Endothelial cell of umbilical vein (primary cell): ENCODE measurements around the gene HSD17B14. TPM values are rescaled to one million over a fixed set of nuclear protein-coding genes. Genes with fewer than 3 reads are reported as not detected.

Experiments used
- BruUV-seq: library from RNA; stranded (reverse); fragments of 400-500 nt; replicated peaks from 2 replicates; lab custom pipeline; 2021; lab: Mats Ljungman, UMichigan
- CTCF ChIA-PET: fragments of 300-600, 350-600 bp; sonication (Branson Sonifier 250); formaldehyde crosslinking; loops from one replicate; lab custom pipeline; 2021; ENCODE audit warnings: antibody characterized with exemption, inconsistent platforms; lab: Charles Lee
- POLR2A ChIA-PET: fragments of 300-600, 350-600 bp; sonication (Branson Sonifier 250); formaldehyde crosslinking; loops from one replicate; lab custom pipeline; 2021; ENCODE audit warnings: antibody characterized with exemption, inconsistent platforms; lab: Charles Lee
- DNase-seq: peaks from one replicate; pipeline ENCODE4 v3.0.0-alpha.2; 2011; ENCODE audit warnings: low read depth, low spot score
- FAIRE-seq: peaks from 2 replicates; lab custom pipeline; 2011; peaks lifted over from hg19 to GRCh38; lab: Jason Lieb, UNC
- H2AFZ ChIP-seq: 2 replicates; pipeline ENCODE4 v1.6.0; 2012; ENCODE audit warnings: low read depth, low read length, control low read depth, inconsistent platforms
- H3K27ac ChIP-seq: 2 replicates; pipeline ENCODE4 v1.5.1; 2011; ENCODE audit warnings: low read depth, mild to moderate bottlenecking, control low read depth, low read length, moderate library complexity; ENCODE audit not compliant: insufficient read depth
- H3K27me3 ChIP-seq, 2 experiments: 2 replicates each; pipeline versions ENCODE4 v1.6.0 to v1.6.1; 2011; ENCODE audit warnings: low read length in 2 of 2, mixed read lengths in 1 of 2; ENCODE audit not compliant: control insufficient read depth in 2 of 2, insufficient read depth in 2 of 2
- H3K36me3 ChIP-seq, 2 experiments: 2 replicates in 1 of 2; 3 replicates in 1 of 2; pipeline ENCODE4 v1.5.1; 2011; ENCODE audit warnings: low read length in 2 of 2, mild to moderate bottlenecking in 1 of 2, moderate library complexity in 1 of 2; ENCODE audit not compliant: control insufficient read depth in 2 of 2, insufficient read depth in 2 of 2; ENCODE audit errors: extremely low read depth in 1 of 2
- H3K4me1 ChIP-seq: 3 replicates; pipeline ENCODE4 v1.5.1; 2011; ENCODE audit warnings: mild to moderate bottlenecking, low read length; ENCODE audit not compliant: control insufficient read depth, insufficient read depth; ENCODE audit errors: extremely low read depth
- H3K4me2 ChIP-seq: 2 replicates; pipeline ENCODE4 v1.6.1; 2011; ENCODE audit warnings: low read length, control low read depth, mixed read lengths; ENCODE audit not compliant: insufficient read depth
- H3K4me3 ChIP-seq, 3 experiments: fragments of 200-600 bp in 1 of 3; sonication (generic), shearing (Covaris generic) in 1 of 3; replicated peaks in 1 of 3; 2 replicates each; pipeline ENCODE4 v1.5.1; 2011 to 2016; ENCODE audit warnings: control low read depth in 3 of 3, low read length in 3 of 3, mild to moderate bottlenecking in 2 of 3, inconsistent platforms in 1 of 3, low read depth in 1 of 3, moderate library complexity in 1 of 3; ENCODE audit not compliant: insufficient read depth in 1 of 3
- H3K79me2 ChIP-seq: 2 replicates; pipeline ENCODE4 v1.6.0; 2012; ENCODE audit warnings: low read length, inconsistent platforms; ENCODE audit not compliant: control insufficient read depth, insufficient read depth
- H3K9ac ChIP-seq: replicated peaks from 2 replicates; pipeline ENCODE3; 2011; ENCODE audit warnings: low read length, control low read depth; ENCODE audit not compliant: insufficient read depth; ENCODE audit errors: extremely low read depth
- H3K9me1 ChIP-seq: replicated peaks from 3 replicates; pipeline ENCODE4 v1.6.0; 2011; ENCODE audit warnings: mild to moderate bottlenecking, low read length; ENCODE audit not compliant: control insufficient read depth, insufficient read depth; ENCODE audit errors: extremely low read depth
- H3K9me3 ChIP-seq: replicated peaks from 2 replicates; pipeline ENCODE4 v1.5.1; 2012; ENCODE audit warnings: low read length, inconsistent platforms; ENCODE audit not compliant: control insufficient read depth, insufficient read depth
- H4K20me1 ChIP-seq: replicated peaks from 2 replicates; pipeline ENCODE3; 2011; ENCODE audit warnings: mild to moderate bottlenecking, low read length; ENCODE audit not compliant: control insufficient read depth, insufficient read depth; ENCODE audit errors: extremely low read depth
- EZH2 ChIP-seq: IDR thresholded peaks from 2 replicates; pipeline ENCODE4 v1.6.1; 2012; ENCODE audit warnings: borderline replicate concordance, low read depth, mild to moderate bottlenecking, moderate library complexity, low read length, inconsistent platforms; ENCODE audit not compliant: severe bottlenecking
- FOS ChIP-seq: IDR thresholded peaks from 2 replicates; pipeline ENCODE4 v1.6.1; 2011; ENCODE audit warnings: mild to moderate bottlenecking, low read length, moderate library complexity, borderline replicate concordance; ENCODE audit not compliant: insufficient read depth
- GATA2 ChIP-seq: IDR thresholded peaks from 2 replicates; pipeline ENCODE4 v1.7.0; 2011; ENCODE audit warnings: low read depth, mild to moderate bottlenecking, moderate library complexity, mixed read lengths, low read length; ENCODE audit not compliant: insufficient read length, insufficient read depth
- JUN ChIP-seq: IDR thresholded peaks from 2 replicates; pipeline ENCODE4 v1.6.1; 2011; ENCODE audit warnings: borderline replicate concordance, low read depth; ENCODE audit not compliant: insufficient read length, insufficient read depth
- MYC ChIP-seq: IDR thresholded peaks from one replicate; pipeline ENCODE4 v1.6.1; 2011; ENCODE audit warnings: mild to moderate bottlenecking, low read depth, low read length
- POLR2A ChIP-seq: IDR thresholded peaks from 2 replicates; pipeline ENCODE4 v1.6.1; 2012; ENCODE audit warnings: low read depth, mild to moderate bottlenecking, control low read depth, low read length
- POLR2AphosphoS5 ChIP-seq: IDR thresholded peaks from 2 replicates; pipeline ENCODE4 v1.6.1; 2012; ENCODE audit warnings: low read depth, mild to moderate bottlenecking, control low read depth, low read length, moderate library complexity; ENCODE audit not compliant: insufficient read depth
- dilution Hi-C: fragments of 300-500 bp; cut with MboI; formaldehyde crosslinking; loops from one replicate; pipeline ENCODE4 v1.15.0; 2019; ENCODE audit warnings: low sequenced_read_pairs; ENCODE audit not compliant: extremely low pct_ligation_motif_present
- intact Hi-C: fragments of 100-400 bp; cut with micrococcal nuclease; formaldehyde crosslinking; loops from one replicate; pipeline ENCODE4 v1.10.0; 2022
- polyA plus RNA-seq, 4 experiments: library from polyadenylated mRNA; depleted of rRNA in 3 of 4; stranded (reverse) in 3 of 4; unstranded in 1 of 4; fragments of >200 nt; gene quantifications; 2 replicates each; pipeline versions ENCODE4 v1.2.1 to v1.2.3, GENCODE V29; 2011 to 2012; ENCODE audit warnings: missing spikeins in 1 of 4
- total RNA-seq: library from RNA; stranded (reverse); gene quantifications from 2 replicates; pipeline ENCODE4 v1.2.3, GENCODE V29; 2021
- TF ChIP-seq, protein P1 (sequence below), 2 donors: IDR thresholded peaks; 1 replicate in 1 of 2; 2 replicates in 1 of 2; pipeline ENCODE4 v1.5.1; 2011; ENCODE audit warnings: low read length in 2 of 2, mild to moderate bottlenecking in 2 of 2, moderate library complexity in 2 of 2, control low read depth in 1 of 2, inconsistent platforms in 1 of 2, low read depth in 1 of 2; ENCODE audit not compliant: insufficient read depth in 1 of 2; ENCODE audit errors: extremely low read depth in 1 of 2
- TF ChIP-seq, protein P2 (sequence below): IDR thresholded peaks from 2 replicates; pipeline ENCODE4 v1.6.1; 2011; ENCODE audit not compliant: insufficient read depth, insufficient read length

The HSD17B14 gene
- total and polyA plus RNA-seq, 2 donors (not counting 3 experiments of a cell fraction or from before 2014, with no cell fraction given): 20.9 to 46.3 TPM

GRCh38 chr19:48804496-48804895, 31.8 kb downstream of the HSD17B14 start:
- no peak overlapping the region for H2AFZ ChIP-seq
- no peaks in the 10 kb centered on the region for H3K27me3 ChIP-seq
- no peak for TF ChIP-seq MYC
- TF ChIP-seq, protein P1, sequence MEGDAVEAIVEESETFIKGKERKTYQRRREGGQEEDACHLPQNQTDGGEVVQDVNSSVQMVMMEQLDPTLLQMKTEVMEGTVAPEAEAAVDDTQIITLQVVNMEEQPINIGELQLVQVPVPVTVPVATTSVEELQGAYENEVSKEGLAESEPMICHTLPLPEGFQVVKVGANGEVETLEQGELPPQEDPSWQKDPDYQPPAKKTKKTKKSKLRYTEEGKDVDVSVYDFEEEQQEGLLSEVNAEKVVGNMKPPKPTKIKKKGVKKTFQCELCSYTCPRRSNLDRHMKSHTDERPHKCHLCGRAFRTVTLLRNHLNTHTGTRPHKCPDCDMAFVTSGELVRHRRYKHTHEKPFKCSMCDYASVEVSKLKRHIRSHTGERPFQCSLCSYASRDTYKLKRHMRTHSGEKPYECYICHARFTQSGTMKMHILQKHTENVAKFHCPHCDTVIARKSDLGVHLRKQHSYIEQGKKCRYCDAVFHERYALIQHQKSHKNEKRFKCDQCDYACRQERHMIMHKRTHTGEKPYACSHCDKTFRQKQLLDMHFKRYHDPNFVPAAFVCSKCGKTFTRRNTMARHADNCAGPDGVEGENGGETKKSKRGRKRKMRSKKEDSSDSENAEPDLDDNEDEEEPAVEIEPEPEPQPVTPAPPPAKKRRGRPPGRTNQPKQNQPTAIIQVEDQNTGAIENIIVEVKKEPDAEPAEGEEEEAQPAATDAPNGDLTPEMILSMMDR (IDR thresholded peaks at IDR 0.05; ENCODE audit: extremely low read depth in 1 of 2, insufficient read depth in 1 of 2, low read depth in 1 of 2, low read length in 2 of 2): no peak
- no peak for TF ChIP-seq JUN
- no peak for TF ChIP-seq FOS
- TF ChIP-seq, protein P2, sequence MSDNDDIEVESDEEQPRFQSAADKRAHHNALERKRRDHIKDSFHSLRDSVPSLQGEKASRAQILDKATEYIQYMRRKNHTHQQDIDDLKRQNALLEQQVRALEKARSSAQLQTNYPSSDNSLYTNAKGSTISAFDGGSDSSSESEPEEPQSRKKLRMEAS: no peak
- TF ChIP-seq POLR2AphosphoS5: no peak
- TF ChIP-seq EZH2: no peak
- TF ChIP-seq GATA2: no peak
- no peak for TF ChIP-seq POLR2A
- ChIA-PET CTCF (no interaction called here), POLR2A (no interaction called here)
- H3K36me3 ChIP-seq: no peaks in the 10 kb centered on the region
- no peaks in the 10 kb centered on the region for H3K79me2 ChIP-seq
- intact Hi-C loops: no loop called here
- no peak overlapping the region for H3K4me2 ChIP-seq
- FAIRE-seq (no peak), DNase-seq (no peak)
- H3K9me3 ChIP-seq: no peaks in the 10 kb centered on the region
- H4K20me1 ChIP-seq: no peaks in the 10 kb centered on the region
- no TSS peak for BruUV-seq
- no peak overlapping the region for H3K27ac ChIP-seq
- no peak overlapping the region for H3K9ac ChIP-seq
- dilution Hi-C loops: no loop called here
- no peaks in the 10 kb centered on the region for H3K4me1 ChIP-seq
- H3K4me3 ChIP-seq: no peak overlapping the region
- H3K9me1 ChIP-seq: no peaks in the 10 kb centered on the region
